HG02981 (cell line): ENCODE results near the gene PTAR1.
"Not testable (repeated sequence)": the region's sequence is repeated elsewhere in the genome, so short reads cannot be mapped to it uniquely, and the experiment has no call there.

Experiments used
- ATAC-seq: cut with Tn5 transposase; IDR thresholded peaks from one replicate; pipeline ENCODE4 v1.9.1; 2021; ENCODE audit warnings: mild to moderate bottlenecking, moderate library complexity; ENCODE audit not compliant: unreplicated experiment

Gene PTAR1, protein sequence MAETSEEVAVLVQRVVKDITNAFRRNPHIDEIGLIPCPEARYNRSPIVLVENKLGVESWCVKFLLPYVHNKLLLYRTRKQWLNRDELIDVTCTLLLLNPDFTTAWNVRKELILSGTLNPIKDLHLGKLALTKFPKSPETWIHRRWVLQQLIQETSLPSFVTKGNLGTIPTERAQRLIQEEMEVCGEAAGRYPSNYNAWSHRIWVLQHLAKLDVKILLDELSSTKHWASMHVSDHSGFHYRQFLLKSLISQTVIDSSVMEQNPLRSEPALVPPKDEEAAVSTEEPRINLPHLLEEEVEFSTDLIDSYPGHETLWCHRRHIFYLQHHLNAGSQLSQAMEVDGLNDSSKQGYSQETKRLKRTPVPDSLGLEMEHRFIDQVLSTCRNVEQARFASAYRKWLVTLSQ

DNA sequence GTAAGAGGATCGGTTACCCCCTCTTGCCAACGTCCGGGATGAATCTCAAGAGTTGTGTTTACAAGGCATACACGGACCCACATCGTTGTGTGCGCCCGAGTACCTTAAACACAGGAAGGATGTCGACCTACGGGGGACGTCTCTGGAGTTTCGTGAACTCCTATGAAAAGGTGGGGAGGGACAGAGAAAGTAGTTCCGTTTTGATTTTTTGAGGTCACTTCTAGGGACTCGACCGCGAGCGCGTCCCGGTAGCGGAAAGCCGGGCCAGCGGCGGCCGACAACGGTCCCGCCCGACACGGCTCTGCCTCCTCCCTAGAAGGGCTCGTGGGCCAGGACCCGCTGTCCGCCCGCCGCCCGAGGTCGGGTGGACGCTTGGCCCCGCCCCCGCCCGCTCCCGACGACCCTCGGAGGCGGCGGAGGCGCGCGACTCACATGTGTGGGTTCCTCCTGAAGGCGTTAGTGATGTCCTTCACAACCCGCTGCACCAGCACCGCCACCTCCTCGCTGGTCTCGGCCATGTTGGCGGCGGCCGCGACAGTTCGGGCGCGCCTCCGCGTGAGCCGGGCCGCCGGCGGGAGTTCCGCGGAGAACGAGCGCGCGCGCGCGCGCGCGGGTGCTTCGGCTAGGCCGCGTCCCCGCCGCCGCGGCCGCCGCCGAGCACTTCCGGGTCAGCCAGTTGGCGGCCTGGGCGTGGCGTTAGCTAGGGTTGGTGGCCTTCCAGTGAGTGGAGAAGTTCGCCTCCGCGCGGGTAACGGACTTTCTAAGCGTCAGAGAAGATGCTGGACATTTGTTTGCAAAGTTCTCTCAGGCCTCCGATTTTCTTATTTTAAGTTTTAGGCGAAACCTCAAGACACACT, at the start of gene PTAR1:
Gene PTAR1, minus strand, starts transcription at position 591 of the 857 bp plus-strand sequence. Its CDS starts 73 bp downstream, at position 518.
- ATAC-seq = peak; percentile 88

DNA sequence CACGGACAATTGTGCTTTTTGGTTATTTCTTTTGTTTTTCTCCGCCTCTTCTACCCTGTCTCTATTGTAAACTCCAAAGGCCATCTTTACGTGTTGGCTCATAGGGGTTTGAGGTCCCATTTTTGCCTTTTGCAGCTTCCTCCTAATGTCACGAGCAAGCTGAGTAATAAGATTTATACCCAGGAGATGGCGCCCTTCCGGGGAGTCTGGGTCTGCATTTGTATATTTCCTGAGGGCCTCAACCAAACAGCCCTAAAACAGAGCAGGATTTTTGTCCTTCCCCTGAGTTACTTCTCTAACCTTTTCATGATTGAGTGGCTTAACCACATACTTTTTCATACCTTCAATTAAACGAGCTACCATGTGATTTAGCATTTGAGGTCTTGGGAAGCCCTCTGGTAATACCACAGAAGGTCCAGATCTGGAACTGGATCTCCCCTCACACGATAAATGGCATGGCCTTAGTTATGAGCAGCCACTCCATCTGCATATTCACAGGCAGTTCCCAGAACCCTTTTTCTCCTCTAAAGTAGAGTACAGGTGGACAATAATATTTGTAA, 49.6 kb upstream of the PTAR1 start:
- no peak for ATAC-seq

DNA sequence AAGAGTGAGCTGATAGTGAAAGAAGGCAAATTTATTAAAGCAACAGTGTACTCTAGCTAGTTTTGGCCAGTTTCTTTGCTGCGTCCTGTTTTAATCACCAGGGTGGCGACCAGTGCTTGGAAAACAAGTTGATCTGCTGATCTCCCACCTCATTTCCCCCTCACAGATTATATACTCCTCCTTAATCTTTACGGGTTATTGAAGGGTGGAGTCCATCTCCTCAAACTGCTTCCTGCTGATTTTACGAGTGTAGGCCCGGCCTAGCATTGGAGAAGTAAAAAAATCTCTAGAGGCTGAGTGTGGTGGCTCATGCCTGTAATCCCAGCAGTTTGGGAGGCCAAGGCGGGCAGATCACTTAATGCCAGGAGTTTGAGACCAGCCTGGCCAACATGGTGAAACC, 46.8 kb upstream of the PTAR1 start:
- no peak for ATAC-seq

DNA sequence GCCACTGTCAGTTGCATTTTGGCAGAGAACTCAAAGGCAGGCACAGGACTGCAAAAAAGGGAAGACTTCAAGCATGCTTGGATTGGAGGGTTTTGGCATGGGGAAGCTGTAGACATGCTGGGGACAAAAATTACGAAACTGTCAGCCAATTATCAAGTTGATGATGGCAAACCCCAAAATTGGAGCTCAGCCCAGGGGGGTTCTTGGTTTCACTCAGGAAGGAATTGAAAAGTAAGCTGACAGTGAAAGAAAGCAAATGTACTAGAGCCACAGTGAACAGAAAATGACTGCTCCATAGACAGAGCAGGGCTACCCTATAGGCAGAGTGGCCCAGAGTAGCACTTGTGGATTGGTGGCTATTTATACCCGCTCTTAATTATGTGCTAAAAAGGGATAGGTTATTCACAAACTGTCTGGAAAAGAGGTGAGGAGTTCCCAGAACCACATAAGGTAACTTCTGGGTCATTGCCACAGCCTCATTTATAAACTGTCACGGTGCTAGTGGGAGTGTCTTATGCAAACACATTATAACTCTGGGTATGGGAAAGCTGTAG, 46.2 kb upstream of the PTAR1 start:
- no peak for ATAC-seq

DNA sequence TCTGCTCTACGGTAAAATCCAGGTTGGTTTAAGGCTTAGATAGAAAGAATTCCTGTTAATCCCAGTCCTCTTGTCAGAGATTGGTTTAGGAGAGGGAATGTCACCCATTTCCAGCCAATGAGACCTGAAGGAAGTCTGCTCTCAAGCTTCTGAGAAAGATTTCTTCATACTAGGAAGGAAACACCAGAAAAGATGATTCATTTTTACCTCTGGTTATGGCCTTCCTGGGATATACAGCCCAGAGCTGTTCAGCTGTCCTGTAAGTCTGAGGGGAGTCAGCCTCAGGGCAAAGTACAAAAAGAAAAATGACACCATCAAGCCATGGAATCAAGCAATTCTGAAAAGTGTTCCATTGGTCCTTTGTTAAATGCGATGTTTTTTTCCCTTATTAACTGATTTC, 42.2 kb upstream of the PTAR1 start:
- no peak for ATAC-seq

DNA sequence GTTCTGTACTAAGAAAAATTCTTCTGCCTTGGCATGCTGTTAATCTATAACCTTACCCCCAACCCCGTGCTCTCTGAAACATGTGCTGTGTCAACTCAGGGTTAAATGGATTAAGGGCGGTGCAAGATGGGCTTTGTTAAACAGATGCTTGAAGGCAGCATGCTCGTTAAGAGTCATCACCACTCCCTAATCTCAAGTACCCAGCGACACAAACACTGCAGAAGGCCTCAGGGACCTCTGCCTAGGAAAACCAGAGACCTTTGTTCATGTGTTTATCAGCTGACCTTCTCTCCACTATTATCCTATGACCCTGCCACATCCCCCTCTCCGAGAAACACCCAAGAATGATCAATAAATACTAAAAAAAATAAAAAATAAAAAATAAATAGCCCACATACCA, 40.2 kb upstream of the PTAR1 start:
- ATAC-seq = not testable (repeated sequence)

DNA sequence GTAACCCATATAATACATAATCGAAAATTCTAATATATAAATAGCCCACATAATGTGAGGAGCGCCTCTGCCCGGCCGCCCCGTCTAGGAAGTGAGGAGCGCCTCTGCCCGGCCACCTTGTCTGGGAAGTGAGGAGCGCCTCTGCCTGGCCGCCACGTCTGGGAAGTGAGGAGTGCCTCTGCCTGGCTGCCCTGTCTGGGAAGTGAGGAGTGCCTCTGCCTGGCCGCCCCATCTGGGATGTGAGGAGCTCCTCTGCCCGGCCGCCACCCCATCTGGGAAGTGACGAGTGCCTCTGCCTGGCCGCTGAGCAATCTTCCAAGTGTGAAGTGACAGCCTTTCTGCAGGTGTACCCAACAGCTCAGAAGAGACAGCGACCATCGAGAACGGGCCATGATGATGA, 39.7 kb upstream of the PTAR1 start:
- not testable (repeated sequence) for ATAC-seq

DNA sequence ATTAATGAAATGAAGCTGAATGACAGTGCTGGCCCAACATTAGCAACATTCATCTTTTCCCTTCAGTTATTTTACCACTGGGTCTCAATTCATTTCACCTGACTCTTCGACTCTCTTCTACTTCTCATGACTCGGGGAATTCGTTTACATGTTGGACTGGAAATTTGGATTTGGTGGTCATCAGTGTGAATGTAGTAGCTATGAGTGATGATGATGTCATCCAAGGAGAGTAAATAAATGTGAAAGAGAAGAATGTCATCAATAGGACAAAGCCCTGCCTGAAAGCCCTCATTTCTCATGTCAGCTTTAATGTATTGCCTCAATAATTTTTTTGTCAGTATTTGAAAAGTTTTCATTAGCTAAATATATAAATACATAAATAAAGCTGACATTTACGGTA, 38.9 kb upstream of the PTAR1 start:
- no peak for ATAC-seq

DNA sequence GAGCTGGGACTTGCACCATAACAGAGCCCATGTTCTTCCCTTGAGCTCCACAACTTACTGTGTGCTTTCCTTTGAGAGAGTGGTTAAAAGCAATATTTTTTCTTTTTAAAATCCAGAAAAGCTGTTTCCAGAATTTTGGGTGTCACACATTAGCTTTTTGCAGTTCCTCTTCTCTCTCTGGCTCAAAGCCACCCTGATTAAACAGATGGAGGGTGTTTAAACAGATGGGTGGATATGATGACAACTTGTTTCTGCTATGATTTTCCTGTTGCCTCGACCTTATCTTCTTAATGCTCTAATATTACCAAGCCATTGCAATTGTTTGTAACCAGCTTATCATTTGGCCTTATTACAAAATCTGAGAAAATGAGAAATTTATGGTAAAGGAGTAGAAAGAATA, 37.9 kb upstream of the PTAR1 start:
- ATAC-seq = no peak

DNA sequence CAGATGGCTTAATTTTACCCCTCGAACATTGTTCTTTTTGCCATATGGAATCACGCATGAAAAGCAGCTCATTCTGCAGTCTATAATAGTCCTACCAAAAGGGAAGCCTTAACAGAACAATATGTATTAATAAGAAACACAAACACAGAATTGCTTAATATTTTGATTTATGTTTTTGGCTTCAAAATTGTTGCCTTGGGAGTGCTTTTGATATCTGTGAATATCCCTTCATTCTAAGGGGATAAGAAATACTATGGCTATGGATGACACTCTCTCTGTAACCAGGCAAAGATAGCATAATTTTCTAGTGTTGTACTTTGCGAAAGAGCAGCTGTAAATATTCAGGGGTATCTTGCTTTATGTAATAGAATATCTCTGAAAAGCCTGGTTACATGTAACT, 34.5 kb upstream of the PTAR1 start:
- ATAC-seq = no peak

DNA sequence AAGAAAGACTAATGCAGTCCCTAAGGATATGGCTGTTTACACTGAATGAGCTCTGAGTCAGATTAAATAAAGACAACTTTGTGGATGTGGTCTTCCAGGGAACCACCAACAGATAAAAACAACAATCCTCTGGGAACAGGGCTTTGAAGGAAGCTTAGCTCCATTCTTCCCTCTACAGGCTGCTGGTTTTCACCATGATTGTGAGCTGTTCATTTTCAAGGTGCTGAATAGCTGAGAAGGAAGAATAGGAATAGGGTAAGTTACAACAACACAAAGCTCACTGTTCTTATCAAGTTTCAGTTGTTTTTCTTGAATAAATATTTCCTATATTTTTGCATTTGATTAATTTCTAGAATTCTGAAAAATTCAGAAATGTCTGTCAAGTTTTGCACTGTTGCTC, 25.9 kb upstream of the PTAR1 start:
- ATAC-seq = no peak

DNA sequence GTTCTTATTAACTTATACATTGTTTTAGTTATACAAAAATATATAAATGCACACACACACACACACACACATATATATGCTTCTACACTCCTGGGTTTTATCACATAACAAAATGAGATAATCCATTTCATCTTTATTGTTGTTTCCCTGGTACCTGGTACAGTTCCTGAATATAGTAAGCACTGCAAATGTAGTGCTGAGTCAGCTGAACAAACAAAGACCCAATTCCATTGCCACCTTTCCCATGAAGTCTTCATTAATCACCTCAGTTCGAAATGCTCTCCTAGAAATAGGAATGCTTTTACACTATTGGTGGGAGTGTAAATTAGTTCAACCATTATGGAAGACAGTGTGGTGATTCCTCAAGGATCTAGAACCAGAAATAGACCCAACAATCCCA, 13.4 kb upstream of the PTAR1 start:
- no peak for ATAC-seq

DNA sequence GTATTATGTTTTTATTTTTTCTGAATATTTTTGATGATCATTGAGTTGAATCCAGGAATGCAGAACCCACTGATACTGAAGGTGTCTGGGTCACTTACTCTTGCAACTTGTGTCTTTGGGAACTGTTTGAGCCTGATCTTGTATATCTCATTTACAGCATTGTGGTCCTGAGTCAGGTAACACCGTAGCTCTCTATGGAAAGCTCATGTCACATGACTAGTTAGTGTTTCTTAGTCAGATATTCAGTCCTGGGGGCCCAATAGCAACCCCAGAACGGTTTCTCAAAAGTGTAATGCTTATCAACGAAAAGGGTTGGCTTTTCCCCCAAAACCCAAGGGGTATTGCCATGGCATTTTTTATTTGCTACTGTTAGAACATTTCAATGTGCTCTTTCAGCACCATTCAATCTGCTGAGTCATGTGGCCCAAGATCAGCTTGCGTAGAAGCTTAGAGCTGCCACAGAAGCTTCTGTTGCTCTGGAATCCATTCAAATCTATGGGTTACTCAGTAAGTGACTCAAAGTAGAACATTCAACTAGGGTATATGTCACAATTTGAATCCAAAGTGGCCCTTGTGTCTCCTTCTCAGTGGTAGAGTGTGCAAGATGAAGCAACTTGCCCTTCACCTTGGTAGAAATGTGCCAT, 12.1 kb upstream of the PTAR1 start:
- no peak for ATAC-seq

DNA sequence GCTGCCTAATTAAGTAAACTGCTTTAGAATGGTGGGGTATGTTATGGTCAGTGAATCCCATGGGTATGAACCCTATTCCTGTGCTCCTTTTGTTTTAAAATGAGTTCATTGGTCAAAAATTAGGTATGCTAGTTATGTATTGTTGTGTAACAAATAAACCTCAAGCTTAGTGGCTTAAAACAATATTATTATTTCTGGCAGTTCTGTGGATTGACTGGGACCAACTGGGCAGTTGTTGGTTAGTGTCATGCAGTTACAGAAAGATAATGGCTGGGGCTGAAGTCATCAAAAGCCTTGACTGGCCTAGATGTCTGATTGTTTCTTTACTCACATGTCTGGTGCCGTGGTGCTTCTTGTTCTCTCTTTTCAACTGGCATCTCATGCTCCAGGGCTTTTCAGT, 8.9 kb upstream of the PTAR1 start:
- no peak for ATAC-seq

DNA sequence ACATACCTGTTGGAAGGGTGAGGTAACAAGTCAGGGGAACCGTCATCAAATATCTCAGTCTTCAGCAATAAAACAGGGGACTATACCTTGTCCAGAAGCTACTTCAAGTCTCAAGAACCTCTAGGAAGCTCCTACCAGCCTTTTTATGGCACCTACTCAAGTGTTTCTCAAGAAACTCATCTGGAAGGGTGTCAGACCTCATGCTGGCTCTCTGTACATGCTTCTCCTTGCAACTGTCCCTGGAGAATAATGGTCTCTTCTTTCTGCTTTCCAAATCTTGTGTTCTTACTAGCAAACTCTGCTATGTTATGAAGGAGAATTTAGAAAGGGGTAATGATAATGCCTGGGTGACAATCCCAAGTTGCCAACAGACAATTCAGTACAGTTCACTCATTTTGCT, 8.3 kb upstream of the PTAR1 start:
- ATAC-seq = no peak

DNA sequence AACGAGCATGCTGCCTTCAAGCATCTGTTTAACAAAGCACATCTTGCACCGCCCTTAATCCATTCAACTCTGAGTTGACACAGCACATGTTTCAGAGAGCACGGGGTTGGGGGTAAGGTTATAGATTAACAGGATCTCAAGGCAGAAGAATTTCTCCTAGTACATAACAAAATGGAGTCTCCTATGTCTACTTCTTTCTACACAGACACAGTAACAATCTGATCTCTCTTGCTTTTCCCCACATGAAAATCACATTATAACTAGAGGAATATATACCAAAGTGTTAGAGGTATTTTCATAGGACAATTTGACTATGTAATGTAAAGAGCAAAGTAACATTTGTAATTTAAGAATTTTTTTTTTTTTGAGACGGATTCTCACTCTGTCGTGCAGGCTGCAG, 4.1 kb upstream of the PTAR1 start:
- not testable (repeated sequence) for ATAC-seq

DNA sequence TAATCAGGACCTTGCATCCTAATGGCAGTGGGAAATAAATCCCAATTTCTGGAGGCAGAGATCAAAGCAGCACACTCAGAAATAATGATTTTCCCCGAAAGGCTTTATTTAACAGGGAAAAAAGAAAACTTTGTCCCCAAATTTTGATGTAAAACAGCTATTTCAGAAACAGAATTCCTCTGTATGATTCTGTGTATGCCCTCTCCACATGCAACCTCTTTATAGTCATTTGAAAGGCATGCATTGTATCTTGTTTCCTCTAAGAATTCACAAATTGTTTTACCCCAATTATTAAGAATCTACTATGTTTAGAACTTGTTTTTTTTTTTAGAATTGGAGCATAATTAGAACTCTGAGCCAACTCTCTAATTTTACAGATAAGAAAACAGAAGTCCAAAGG, 2.7 kb upstream of the PTAR1 start:
- ATAC-seq = no peak

DNA sequence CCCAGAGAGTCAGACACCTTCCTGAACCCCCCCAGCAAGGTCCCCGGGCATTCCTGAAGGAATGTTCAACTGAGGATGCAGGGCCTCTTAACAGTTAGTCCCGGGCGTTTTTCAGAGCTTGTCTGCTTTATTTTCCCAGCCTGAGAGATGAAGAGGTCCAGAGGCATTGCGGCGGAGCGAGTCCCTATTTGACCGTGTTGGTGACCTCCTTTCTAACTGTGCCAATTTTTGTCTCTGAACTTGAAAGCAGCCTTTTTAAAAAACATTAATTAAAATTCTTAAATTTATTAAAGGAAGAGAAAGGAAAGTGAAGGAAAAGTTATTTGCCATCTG, 433 bp upstream of the PTAR1 start:
- ATAC-seq = no peak

DNA sequence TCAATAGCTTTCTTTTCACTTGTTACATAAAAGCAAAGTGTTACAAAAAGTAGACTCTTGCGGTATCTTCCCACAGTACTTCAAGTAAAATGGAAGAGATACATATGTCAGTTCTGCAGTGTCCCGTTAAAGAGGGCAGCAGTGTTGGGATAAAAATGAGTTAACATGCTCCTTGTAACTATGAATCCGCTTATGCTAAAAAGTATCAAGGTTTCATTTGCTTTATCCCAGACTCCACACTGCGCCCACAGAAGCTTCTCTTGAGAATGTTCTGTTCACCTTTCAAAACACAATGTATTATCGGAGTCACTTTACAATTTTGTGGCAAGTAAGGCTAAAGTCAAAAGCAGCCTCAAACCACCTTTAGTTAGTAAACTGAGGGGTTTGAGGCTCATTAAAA, 790 bp downstream of the PTAR1 start:
- peak; percentile 1 for ATAC-seq

DNA sequence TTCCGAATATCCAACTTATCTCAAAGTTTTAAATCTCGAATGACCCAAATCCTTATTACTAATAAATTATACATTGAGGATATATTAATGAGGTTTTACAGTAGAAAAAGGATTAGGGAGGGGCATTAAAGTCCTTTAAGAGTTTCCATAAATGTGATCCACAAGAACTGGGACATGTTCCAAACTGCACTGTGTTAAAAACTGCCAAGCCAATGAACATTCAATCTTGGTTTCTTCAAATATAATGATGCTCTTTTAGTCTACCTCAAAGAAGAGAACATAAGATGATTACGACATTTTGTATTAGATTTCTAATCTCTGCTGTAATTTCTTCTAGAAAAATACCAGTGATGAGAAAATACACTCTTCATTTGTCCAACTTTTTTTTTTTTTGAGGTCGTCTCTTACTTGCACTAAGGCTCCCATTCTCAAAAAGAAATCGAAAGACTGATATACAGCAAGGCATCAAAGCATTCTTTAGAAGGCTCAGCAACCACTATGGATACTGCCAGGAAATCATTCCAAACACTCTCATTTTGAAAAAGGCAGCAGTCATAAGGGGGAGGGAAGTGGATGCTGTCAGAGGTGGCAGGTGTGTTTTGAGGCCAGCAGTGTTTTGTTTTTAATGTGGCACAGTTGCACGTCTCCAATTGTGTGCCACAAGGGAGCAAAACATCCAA, 1.7 kb downstream of the PTAR1 start:
- ATAC-seq = no peak

DNA sequence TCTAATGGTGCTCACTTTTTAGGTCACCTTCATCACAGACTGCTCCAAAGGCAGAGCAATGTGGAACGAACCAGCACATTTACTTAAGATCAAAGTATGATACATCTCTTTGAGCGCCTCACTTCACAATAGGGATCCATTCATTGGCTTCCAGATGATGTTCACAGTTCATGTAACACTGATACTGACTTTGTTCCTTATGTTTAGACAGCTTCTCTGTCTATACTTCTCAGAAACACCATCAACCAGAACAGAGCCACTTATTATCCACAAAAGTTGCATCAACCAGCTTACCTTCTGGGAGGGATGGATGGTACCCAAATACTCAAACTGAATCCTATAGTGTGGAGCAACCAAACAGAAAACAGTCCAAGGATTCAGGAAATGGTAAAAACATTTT, 4.6 kb downstream of the PTAR1 start:
- no peak for ATAC-seq
